ENCODE measurements around the gene LCE7A. TPM values are rescaled to one million over a fixed set of nuclear protein-coding genes. Genes with fewer than 3 reads are reported as not detected.

LCE7A gene, protein sequence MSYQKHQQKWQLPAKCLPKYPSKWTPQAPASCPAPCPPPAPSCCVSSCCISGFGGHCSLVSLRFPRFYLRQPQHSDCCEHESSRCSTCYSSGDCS
- not detected for total RNA-seq

DNA sequence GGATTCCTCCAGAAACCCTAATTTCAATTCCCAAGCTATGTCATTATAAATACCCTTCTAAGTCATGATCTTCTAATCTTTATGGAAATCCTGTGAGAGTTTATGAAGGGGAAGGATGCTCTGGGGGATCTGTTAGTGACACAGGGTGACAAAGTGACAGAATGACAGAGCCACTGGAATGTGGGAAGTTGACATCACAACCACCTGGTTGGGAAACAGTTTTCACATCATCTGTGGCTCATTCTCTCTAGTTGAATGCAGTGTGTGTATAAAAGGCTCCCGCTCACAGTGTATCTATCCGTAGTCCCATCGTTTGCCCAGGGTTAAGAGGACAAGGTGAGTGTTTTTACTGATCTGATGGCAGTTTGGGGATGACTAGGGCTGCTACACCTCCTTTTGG is at the start of gene LCE7A:
Gene LCE7A (plus strand): TSS at position 301 of the 400 bp plus-strand sequence. CDS start 702 bp downstream, outside the sequence.
- H3K27me3 ChIP-seq = no peaks in the 10 kb centered on the region
- H3K4me3 ChIP-seq = no peak within 1 kb of the TSS
- H3K4me1 ChIP-seq = no peaks in the 10 kb centered on the region
- H3K27ac ChIP-seq = no peak within 1 kb of the TSS
- H3K36me3 ChIP-seq = no peaks in the 10 kb centered on the region
- WGBS, 2 donors = 85 to 86% methylated on average over 3 of the region's 3 CpGs
- no peak for DNase-seq (ENCODE audit: low spot score in 2 of 2)
- H3K9me3 ChIP-seq = no peaks in the 10 kb centered on the region
- no peak for TF ChIP-seq POLR2A (IDR thresholded peaks at IDR 0.05)
- TF ChIP-seq, protein P1, sequence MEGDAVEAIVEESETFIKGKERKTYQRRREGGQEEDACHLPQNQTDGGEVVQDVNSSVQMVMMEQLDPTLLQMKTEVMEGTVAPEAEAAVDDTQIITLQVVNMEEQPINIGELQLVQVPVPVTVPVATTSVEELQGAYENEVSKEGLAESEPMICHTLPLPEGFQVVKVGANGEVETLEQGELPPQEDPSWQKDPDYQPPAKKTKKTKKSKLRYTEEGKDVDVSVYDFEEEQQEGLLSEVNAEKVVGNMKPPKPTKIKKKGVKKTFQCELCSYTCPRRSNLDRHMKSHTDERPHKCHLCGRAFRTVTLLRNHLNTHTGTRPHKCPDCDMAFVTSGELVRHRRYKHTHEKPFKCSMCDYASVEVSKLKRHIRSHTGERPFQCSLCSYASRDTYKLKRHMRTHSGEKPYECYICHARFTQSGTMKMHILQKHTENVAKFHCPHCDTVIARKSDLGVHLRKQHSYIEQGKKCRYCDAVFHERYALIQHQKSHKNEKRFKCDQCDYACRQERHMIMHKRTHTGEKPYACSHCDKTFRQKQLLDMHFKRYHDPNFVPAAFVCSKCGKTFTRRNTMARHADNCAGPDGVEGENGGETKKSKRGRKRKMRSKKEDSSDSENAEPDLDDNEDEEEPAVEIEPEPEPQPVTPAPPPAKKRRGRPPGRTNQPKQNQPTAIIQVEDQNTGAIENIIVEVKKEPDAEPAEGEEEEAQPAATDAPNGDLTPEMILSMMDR (IDR thresholded peaks at IDR 0.05) = no peak
- no peak for TF ChIP-seq EP300 (IDR thresholded peaks at IDR 0.05)

DNA sequence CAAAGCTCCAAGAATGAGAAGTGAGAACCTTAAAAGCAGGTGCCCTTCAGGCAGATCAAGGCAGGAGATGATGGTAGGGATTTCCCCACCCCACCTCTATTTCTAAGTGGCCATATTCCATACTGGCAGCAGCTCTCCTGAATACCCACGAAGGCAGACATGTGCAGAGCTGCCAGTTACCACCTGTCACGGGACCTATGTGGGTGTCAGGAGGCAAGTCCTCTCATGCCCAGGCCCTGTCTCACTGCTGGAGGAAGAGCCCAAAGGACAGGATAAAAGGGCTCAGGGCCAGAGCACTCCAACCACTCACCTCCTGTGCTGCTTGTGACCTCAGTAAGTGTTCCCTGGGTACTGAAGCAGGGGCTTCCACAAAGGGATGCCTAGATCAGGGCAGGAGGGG is 48.7 kb upstream of the LCE7A start:
- no peak overlapping the region for H3K4me3 ChIP-seq
- H3K9me3 ChIP-seq = no peaks in the 10 kb centered on the region
- no peaks in the 10 kb centered on the region for H3K36me3 ChIP-seq
- no peaks in the 10 kb centered on the region for H3K4me1 ChIP-seq
- 68 to 90% methylated on average over 2 of the region's 2 CpGs for WGBS, 2 donors
- TF ChIP-seq EP300 (IDR thresholded peaks at IDR 0.05) (no peak), POLR2A (IDR thresholded peaks at IDR 0.05) (no peak)
- TF ChIP-seq, protein P1 (IDR thresholded peaks at IDR 0.05) = no peak
- H3K27ac ChIP-seq = no peak overlapping the region
- no peaks in the 10 kb centered on the region for H3K27me3 ChIP-seq
- no peak for DNase-seq (ENCODE audit: low spot score in 2 of 2)

DNA sequence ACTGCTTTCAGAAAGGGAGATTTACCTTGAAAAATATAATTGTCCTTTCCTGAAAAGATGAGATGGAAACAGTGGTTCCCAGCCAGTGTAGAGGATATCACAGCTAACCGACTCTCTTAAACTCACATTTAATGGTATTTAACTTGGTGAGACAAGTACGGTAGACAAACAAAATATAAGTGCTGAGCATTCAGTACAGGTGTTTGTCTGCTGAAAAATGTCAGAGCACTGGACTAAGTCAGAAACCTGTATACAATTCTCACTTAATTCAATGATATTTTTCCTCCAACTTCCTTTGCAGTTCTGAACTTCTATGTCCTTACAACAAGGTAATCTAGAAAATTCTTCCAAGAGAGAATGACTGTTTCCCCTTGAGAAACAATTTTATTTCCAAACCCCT is 48.1 kb upstream of the LCE7A start, which contains the start of gene LCE1B:
Gene LCE1B (plus strand): TSS at position 301 of the 400 bp plus-strand sequence. CDS start 476 bp downstream, outside the sequence.
- no peak for TF ChIP-seq EP300 (IDR thresholded peaks at IDR 0.05)
- no peak for TF ChIP-seq POLR2A (IDR thresholded peaks at IDR 0.05)
- TF ChIP-seq, protein P1 (IDR thresholded peaks at IDR 0.05) = no peak
- Histone ChIP-seq H3K36me3 (no peaks in the 10 kb centered on the region), H3K9me3 (no peaks in the 10 kb centered on the region), H3K27me3 (no peaks in the 10 kb centered on the region), H3K27ac (no peak within 1 kb of the TSS), H3K4me3 (no peak within 1 kb of the TSS), H3K4me1 (no peaks in the 10 kb centered on the region)
- DNase-seq (ENCODE audit: low spot score in 2 of 2) = no peak
- 91 to 96% methylated on average over 2 of the region's 2 CpGs for WGBS, 2 donors

DNA sequence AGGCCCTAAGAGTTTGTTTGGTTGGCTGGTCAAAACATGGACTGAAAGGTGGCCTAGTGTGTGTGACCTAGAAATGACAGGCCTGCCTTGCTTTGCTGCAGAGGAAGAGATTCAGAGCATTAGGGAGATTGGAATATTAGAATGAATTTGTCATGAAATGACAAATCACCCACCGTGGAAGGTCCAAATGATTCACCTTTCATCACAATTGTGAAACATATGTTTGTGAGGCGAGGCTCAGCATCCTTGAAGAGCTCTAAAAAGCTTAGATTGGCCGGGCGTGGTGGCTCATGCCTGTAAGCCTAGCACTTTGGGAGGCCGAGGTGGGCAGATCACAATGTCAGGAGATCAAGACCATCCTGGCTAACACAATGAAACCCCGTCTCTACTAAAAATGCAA is 42.5 kb upstream of the LCE7A start:
- no peaks in the 10 kb centered on the region for H3K9me3 ChIP-seq
- H3K27ac ChIP-seq = no peak overlapping the region
- no peak overlapping the region for H3K4me3 ChIP-seq
- TF ChIP-seq EP300 (IDR thresholded peaks at IDR 0.05) (no peak), POLR2A (IDR thresholded peaks at IDR 0.05) (no peak)
- TF ChIP-seq, protein P1 (IDR thresholded peaks at IDR 0.05) = no peak
- H3K4me1 ChIP-seq = no peaks in the 10 kb centered on the region
- 79 to 92% methylated on average over 6 of the region's 6 CpGs for WGBS, 2 donors
- DNase-seq (ENCODE audit: low spot score in 2 of 2) = no peak
- H3K36me3 ChIP-seq = no peaks in the 10 kb centered on the region
- H3K27me3 ChIP-seq = no peaks in the 10 kb centered on the region

DNA sequence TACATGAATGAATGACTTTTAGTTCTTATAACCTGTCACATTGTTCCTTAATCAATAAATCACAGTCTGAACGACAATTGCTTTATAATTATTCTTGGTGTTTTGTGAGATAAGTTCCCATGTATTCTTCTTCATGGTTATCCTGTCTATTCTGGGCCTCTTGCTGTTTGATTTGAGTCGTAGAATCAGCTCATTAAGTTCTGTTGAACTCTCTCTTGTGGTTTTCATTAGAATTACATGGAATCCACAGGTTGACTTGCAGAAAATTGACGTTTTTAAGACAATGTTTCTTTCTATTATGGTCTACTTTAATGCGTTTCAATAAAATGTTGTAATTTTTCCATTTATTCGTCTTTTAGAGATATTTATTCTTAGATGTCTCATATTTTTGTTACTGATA is 36.5 kb upstream of the LCE7A start:
- Histone ChIP-seq H3K9me3 (no peaks in the 10 kb centered on the region), H3K36me3 (no peaks in the 10 kb centered on the region), H3K4me3 (no peak overlapping the region), H3K27ac (no peak overlapping the region), H3K4me1 (no peaks in the 10 kb centered on the region), H3K27me3 (no peaks in the 10 kb centered on the region)
- no peak for DNase-seq (ENCODE audit: low spot score in 2 of 2)
- TF ChIP-seq EP300 (IDR thresholded peaks at IDR 0.05) = no peak
- TF ChIP-seq, protein P1 (IDR thresholded peaks at IDR 0.05) = no peak
- no peak for TF ChIP-seq POLR2A (IDR thresholded peaks at IDR 0.05)
- 38 to 48% methylated on average over 5 of the region's 5 CpGs for WGBS, 2 donors
